H1 (cell line): ENCODE results near the gene TLL1. TPM values are rescaled to one million over a fixed set of nuclear protein-coding genes. Genes with fewer than 3 reads are reported as not detected.

ENCODE experiments used
- CTCF ChIA-PET: fragments of 300-600 bp; sonication (Branson Sonifier 250); formaldehyde crosslinking; loops from one replicate; lab custom pipeline; 2021; ENCODE audit not compliant: partially characterized antibody; lab: Charles Lee
- POLR2A ChIA-PET: fragments of 300-600 bp; sonication (Branson Sonifier 250); formaldehyde crosslinking; loops from one replicate; lab custom pipeline; 2021; ENCODE audit warnings: inconsistent platforms; ENCODE audit not compliant: partially characterized antibody; lab: Charles Lee
- DNase-seq, 2 experiments: peaks; one replicate each; pipeline versions ENCODE4 v3.0.0 to v3.0.0-alpha.2; 2010 to 2022; ENCODE audit warnings: low spot score in 2 of 2, low read depth in 1 of 2, mixed read lengths in 1 of 2
- FAIRE-seq: peaks from 2 replicates; lab custom pipeline; 2011; peaks lifted over from hg19 to GRCh38; lab: Jason Lieb, UNC
- H2AFZ ChIP-seq: 2 replicates; pipeline ENCODE4 v1.8.1; 2012; ENCODE audit warnings: low read length, inconsistent platforms
- H2AK5ac ChIP-seq: 2 replicates; pipeline ENCODE4 v1.6.1; 2013; ENCODE audit warnings: low read depth, low read length
- H2BK120ac ChIP-seq: replicated peaks from 2 replicates; pipeline ENCODE3; 2013; ENCODE audit warnings: low read depth, low read length, inconsistent platforms
- H2BK12ac ChIP-seq: 2 replicates; pipeline ENCODE4 v1.6.1; 2013; ENCODE audit warnings: low read depth, low read length
- H2BK15ac ChIP-seq: 2 replicates; pipeline ENCODE4 v1.6.1; 2013; ENCODE audit warnings: low read length
- H2BK20ac ChIP-seq: 2 replicates; pipeline ENCODE4 v1.6.1; 2013; ENCODE audit warnings: low read length
- H2BK5ac ChIP-seq: 2 replicates; pipeline ENCODE4 v1.6.1; 2013; ENCODE audit warnings: low read depth, low read length
- H3K14ac ChIP-seq: 2 replicates; pipeline ENCODE4 v1.6.1; 2013; ENCODE audit warnings: inconsistent platforms; ENCODE audit not compliant: insufficient read length
- H3K18ac ChIP-seq: 2 replicates; pipeline ENCODE4 v1.6.1; 2013; ENCODE audit warnings: low read length; ENCODE audit errors: extremely low read depth
- H3K23ac ChIP-seq: 2 replicates; pipeline ENCODE4 v1.6.1; 2013; ENCODE audit warnings: inconsistent platforms; ENCODE audit not compliant: insufficient read length
- H3K23me2 ChIP-seq: 2 replicates; pipeline ENCODE4 v1.6.1; 2013; ENCODE audit warnings: low read depth, low read length
- H3K27ac ChIP-seq: 2 replicates; pipeline ENCODE4 v1.6.1; 2011; ENCODE audit warnings: low read depth, low read length, inconsistent platforms
- H3K27me3 ChIP-seq, 4 experiments: replicated peaks in 1 of 4; 1 replicate in 1 of 4; 2 replicates in 3 of 4; pipeline versions ENCODE4 v1.6.1 to v1.8.1; 2011 to 2013; ENCODE audit warnings: low read length in 3 of 4, mild to moderate bottlenecking in 3 of 4, inconsistent platforms in 2 of 4, mixed read lengths in 2 of 4, moderate library complexity in 1 of 4; ENCODE audit not compliant: control insufficient read depth in 3 of 4, insufficient read depth in 3 of 4; ENCODE audit errors: extremely low read depth in 1 of 4
- H3K36me3 ChIP-seq, 4 experiments: 2 replicates each; pipeline versions ENCODE4 v1.6.1 to v1.8.1; 2011 to 2013; ENCODE audit warnings: mild to moderate bottlenecking in 4 of 4, low read length in 3 of 4, moderate library complexity in 2 of 4, control low read depth in 1 of 4, inconsistent platforms in 1 of 4; ENCODE audit not compliant: insufficient read depth in 4 of 4, control insufficient read depth in 2 of 4
- H3K4ac ChIP-seq: replicated peaks from 2 replicates; pipeline ENCODE3; 2013; ENCODE audit warnings: low read length, low read depth, mixed read lengths, inconsistent platforms; ENCODE audit not compliant: insufficient read length
- H3K4me1 ChIP-seq, 4 experiments: replicated peaks in 1 of 4; 1 replicate in 1 of 4; 2 replicates in 3 of 4; pipeline versions ENCODE4 v1.6.1 to v1.8.1; 2011 to 2013; ENCODE audit warnings: low read length in 3 of 4, inconsistent platforms in 2 of 4, mixed read lengths in 1 of 4; ENCODE audit not compliant: insufficient read depth in 4 of 4, control insufficient read depth in 3 of 4
- H3K4me2 ChIP-seq, 2 experiments: 2 replicates each; pipeline versions ENCODE4 v1.6.1 to v1.8.1; 2011 to 2013; ENCODE audit warnings: low read depth in 2 of 2, low read length in 2 of 2, control low read depth in 1 of 2, inconsistent platforms in 1 of 2, mild to moderate bottlenecking in 1 of 2; ENCODE audit not compliant: insufficient read depth in 1 of 2
- H3K4me3 ChIP-seq, 4 experiments: fragments of 200-600, 300-600 bp in 1 of 4; sonication (generic), shearing (Covaris generic), sonication (Bioruptor Twin) in 1 of 4; 2 replicates each; pipeline versions ENCODE4 v1.5.1 to v1.8.1; 2011 to 2016; ENCODE audit warnings: low read length in 4 of 4, low read depth in 3 of 4, control low read depth in 2 of 4, inconsistent platforms in 2 of 4, mild to moderate bottlenecking in 2 of 4, mixed read lengths in 1 of 4, moderate library complexity in 1 of 4; ENCODE audit not compliant: insufficient read depth in 2 of 4; ENCODE audit errors: extremely low read depth in 1 of 4
- H3K56ac ChIP-seq: replicated peaks from 2 replicates; pipeline ENCODE3; 2013; ENCODE audit warnings: low read depth, mild to moderate bottlenecking, mixed read lengths, low read length, inconsistent platforms; ENCODE audit not compliant: insufficient read length
- H3K79me1 ChIP-seq: 2 replicates; pipeline ENCODE4 v1.6.1; 2013; ENCODE audit warnings: low read depth, low read length, control low read depth
- H3K79me2 ChIP-seq, 2 experiments: 2 replicates each; pipeline versions ENCODE4 v1.6.1 to v1.8.1; 2012 to 2013; ENCODE audit warnings: low read length in 2 of 2, mild to moderate bottlenecking in 2 of 2, inconsistent platforms in 1 of 2; ENCODE audit not compliant: insufficient read depth in 2 of 2, control insufficient read depth in 1 of 2
- H3K9ac ChIP-seq, 4 experiments: replicated peaks in 1 of 4; 1 replicate in 1 of 4; 2 replicates in 3 of 4; pipeline versions ENCODE4 v1.6.1 to v1.8.1; 2011 to 2013; ENCODE audit warnings: low read depth in 3 of 4, low read length in 3 of 4, control low read depth in 2 of 4, mild to moderate bottlenecking in 2 of 4, moderate library complexity in 2 of 4, inconsistent platforms in 1 of 4; ENCODE audit errors: extremely low read depth in 1 of 4
- H3K9me3 ChIP-seq, 2 experiments: 2 replicates each; pipeline versions ENCODE4 v1.6.1 to v1.8.1; 2012 to 2013; ENCODE audit warnings: mild to moderate bottlenecking in 2 of 2, moderate library complexity in 2 of 2, control low read depth in 1 of 2, inconsistent platforms in 1 of 2, low read depth in 1 of 2, low read length in 1 of 2, mixed read lengths in 1 of 2; ENCODE audit not compliant: insufficient read depth in 2 of 2
- H4K20me1 ChIP-seq, 2 experiments: replicated peaks in 1 of 2; 2 replicates each; pipeline versions ENCODE3 to v1.8.1; 2011 to 2013; ENCODE audit warnings: inconsistent platforms in 2 of 2, low read length in 2 of 2, mild to moderate bottlenecking in 1 of 2; ENCODE audit not compliant: insufficient read depth in 2 of 2, control insufficient read depth in 1 of 2
- H4K5ac ChIP-seq: 2 replicates; pipeline ENCODE4 v1.6.1; 2013; ENCODE audit warnings: low read length, low read depth, mixed read lengths, inconsistent platforms; ENCODE audit not compliant: insufficient read length
- H4K8ac ChIP-seq: 2 replicates; pipeline ENCODE4 v1.8.0; 2013; ENCODE audit warnings: mild to moderate bottlenecking, moderate library complexity, low read length, inconsistent platforms; ENCODE audit not compliant: insufficient read depth; ENCODE audit errors: extremely low read depth
- H4K91ac ChIP-seq: replicated peaks from 2 replicates; pipeline ENCODE3; 2013; ENCODE audit warnings: low read length, mixed read lengths, inconsistent platforms; ENCODE audit not compliant: insufficient read length
- BRCA1 ChIP-seq: IDR thresholded peaks from 2 replicates; pipeline ENCODE4 v1.6.1; 2012; ENCODE audit warnings: low read depth, low read length, improper control_type of control experiment
- CEBPB ChIP-seq: IDR thresholded peaks from 2 replicates; pipeline ENCODE4 v1.6.1; 2012; ENCODE audit warnings: low read depth, low read length
- CREB1 ChIP-seq: IDR thresholded peaks from 2 replicates; pipeline ENCODE4 v1.6.1; 2012; ENCODE audit warnings: inconsistent platforms
- E2F6 ChIP-seq: IDR thresholded peaks from 2 replicates; pipeline ENCODE4 v1.6.1; 2012; ENCODE audit warnings: inconsistent platforms
- JUN ChIP-seq: IDR thresholded peaks from 2 replicates; pipeline ENCODE4 v1.6.1; 2011; ENCODE audit warnings: low read depth, mild to moderate bottlenecking, improper control_type of control experiment, low read length
- JUND ChIP-seq: IDR thresholded peaks from 2 replicates; pipeline ENCODE4 v1.6.1; 2011; ENCODE audit warnings: mild to moderate bottlenecking, improper control_type of control experiment, low read length
- SAP30 ChIP-seq: fragments of 300-600 bp; sonication (generic); IDR thresholded peaks from 2 replicates; pipeline ENCODE4 v1.7.1; 2012; ENCODE audit warnings: low read length, moderate library complexity, mild to moderate bottlenecking, inconsistent platforms; ENCODE audit not compliant: insufficient read depth, insufficient replicate concordance
- SIN3A ChIP-seq, 2 experiments: IDR thresholded peaks in 1 of 2; conservative IDR thresholded peaks in 1 of 2; 2 replicates each; pipeline ENCODE4 v1.6.1; 2011 to 2012; ENCODE audit warnings: low read length in 2 of 2, improper control_type of control experiment in 1 of 2, low read depth in 1 of 2, mild to moderate bottlenecking in 1 of 2
- SIX5 ChIP-seq: IDR thresholded peaks from 2 replicates; pipeline ENCODE4 v1.6.1; 2011; ENCODE audit warnings: mild to moderate bottlenecking, low read depth, low read length
- YY1 ChIP-seq: IDR thresholded peaks from 2 replicates; pipeline ENCODE4 v1.6.1; 2011; ENCODE audit warnings: low read depth, mild to moderate bottlenecking, low read length
- polyA plus RNA-seq, 7 experiments: library from polyadenylated mRNA; depleted of rRNA in 3 of 7; stranded (reverse) in 5 of 7; unstranded in 2 of 7; fragments of >200 nt in 5 of 7; fragments of 200-250 nt in 2 of 7; gene quantifications; 1 replicate in 5 of 7; 2 replicates in 1 of 7; 4 replicates in 1 of 7; pipeline versions ENCODE4 v1.2.1 to v1.2.3, GENCODE V29; 2011 to 2013; ENCODE audit warnings: missing spikeins in 2 of 7, mixed read lengths in 2 of 7
- total RNA-seq: library from RNA; stranded (reverse); fragmentation: NEBNext Ultra II Directional; extraction: Animal tissue kit (Norgen Biotek cat#: 25700); gene quantifications from 2 replicates; pipeline ENCODE4 v1.2.1, GENCODE V29; 2021

The TLL1 gene
- total and polyA plus RNA-seq, 2 of the 8 experiments (the other 6 are each of a cell fraction or from before 2014, with no cell fraction given) = 0.18 to 1.1 TPM

GRCh38 chr4:165855191-165855590 lies 17.8 kb upstream of the TLL1 start:
- Histone ChIP-seq H2AK5ac (no peak overlapping the region), H4K8ac (no peak overlapping the region), H3K27me3 (no peaks in the 10 kb centered on the region), H3K4me2 (no peak overlapping the region), H3K79me1 (no peaks in the 10 kb centered on the region), H3K79me2 (no peaks in the 10 kb centered on the region), H3K36me3 (no peaks in the 10 kb centered on the region), H2BK20ac (no peak overlapping the region), H2BK120ac (no peak overlapping the region), H3K27ac (no peak overlapping the region), H2BK5ac (no peak overlapping the region), H3K4me1 (no peaks in the 10 kb centered on the region), H4K20me1 (no peaks in the 10 kb centered on the region), H3K4ac (no peak overlapping the region), H2BK12ac (no peak overlapping the region), H3K23ac (no peak overlapping the region), H3K4me3 (no peak overlapping the region), H3K9ac (no peak overlapping the region), H3K23me2 (0 out of 2 replicates have a peak, but pooled peaks cover 2% of the 10 kb centered on the region), H2BK15ac (no peak overlapping the region), H4K91ac (no peak overlapping the region), H3K18ac (no peak overlapping the region), H2AFZ (no peak overlapping the region), H3K14ac (no peak overlapping the region), H3K9me3 (no peaks in the 10 kb centered on the region), H4K5ac (no peak overlapping the region), H3K56ac (no peak overlapping the region)
- no peak for DNase-seq
- TF ChIP-seq E2F6 = no peak
- no peak for TF ChIP-seq JUN
- TF ChIP-seq JUND = no peak
- no peak for TF ChIP-seq CREB1
- TF ChIP-seq YY1 = no peak
- no peak for TF ChIP-seq SIN3A (conservative IDR thresholded peaks at IDR 0.05 in 1 of 2, IDR thresholded peaks at IDR 0.05 in 1 of 2; ENCODE audit: low read depth in 1 of 2, low read length in 2 of 2)
- TF ChIP-seq SAP30 = no peak
- TF ChIP-seq BRCA1 = no peak
- TF ChIP-seq SIX5 = no peak
- no peak for TF ChIP-seq CEBPB
- no peak for FAIRE-seq
- CTCF ChIA-PET = no interaction called here
- POLR2A ChIA-PET = no interaction called here
